Astrocyte (in vitro differentiated cells and primary cell): ENCODE data around the gene MDP1. TPM values are rescaled to one million over a fixed set of nuclear protein-coding genes. Genes with fewer than 3 reads are reported as not detected.

Experiments used
- DNase-seq: peaks from one replicate; pipeline ENCODE4 v3.0.0-alpha.2; 2010; ENCODE audit warnings: low read depth
- FAIRE-seq: peaks from 2 replicates; lab custom pipeline; 2011; peaks lifted over from hg19 to GRCh38; lab: Jason Lieb, UNC
- H2AFZ ChIP-seq: 2 replicates; pipeline ENCODE4 v1.6.0; 2012; ENCODE audit warnings: low read depth, low read length, inconsistent platforms
- H3K27ac ChIP-seq: 2 replicates; pipeline ENCODE4 v1.5.1; 2011; ENCODE audit warnings: low read depth, low read length, inconsistent platforms
- H3K27me3 ChIP-seq: 2 replicates; pipeline ENCODE4 v1.6.0; 2011; ENCODE audit warnings: low read length, inconsistent platforms; ENCODE audit not compliant: insufficient read depth
- H3K36me3 ChIP-seq: 2 replicates; pipeline ENCODE4 v1.5.1; 2011; ENCODE audit warnings: low read length, inconsistent platforms; ENCODE audit not compliant: insufficient read depth
- H3K4me1 ChIP-seq: 2 replicates; pipeline ENCODE4 v1.5.1; 2011; ENCODE audit warnings: low read length, inconsistent platforms; ENCODE audit not compliant: insufficient read depth
- H3K4me2 ChIP-seq: 2 replicates; pipeline ENCODE4 v1.6.0; 2012; ENCODE audit warnings: low read length, inconsistent platforms
- H3K4me3 ChIP-seq: 2 replicates; pipeline ENCODE4 v1.5.1; 2011; ENCODE audit warnings: low read depth, mild to moderate bottlenecking, low read length, inconsistent platforms; ENCODE audit not compliant: insufficient read depth
- H3K79me2 ChIP-seq: 2 replicates; pipeline ENCODE4 v1.6.0; 2012; ENCODE audit warnings: mild to moderate bottlenecking, low read length, inconsistent platforms; ENCODE audit not compliant: insufficient read depth
- H3K9ac ChIP-seq: 2 replicates; pipeline ENCODE4 v1.6.0; 2012; ENCODE audit warnings: mild to moderate bottlenecking, low read length, inconsistent platforms
- H3K9me3 ChIP-seq: 2 replicates; pipeline ENCODE4 v1.5.1; 2012; ENCODE audit warnings: low read depth, mild to moderate bottlenecking, low read length, inconsistent platforms; ENCODE audit not compliant: insufficient read depth
- H4K20me1 ChIP-seq: 2 replicates; pipeline ENCODE4 v1.6.0; 2012; ENCODE audit warnings: low read length, inconsistent platforms; ENCODE audit not compliant: insufficient read depth
- H3K27ac Mint-ChIP-seq: one replicate; pipeline ENCODE4 v1.8.0; 2021; ENCODE audit warnings: mild to moderate bottlenecking, mixed read lengths; ENCODE audit not compliant: unreplicated experiment
- H3K27me3 Mint-ChIP-seq: one replicate; pipeline ENCODE4 v1.8.0; 2021; ENCODE audit warnings: low read depth, mixed read lengths; ENCODE audit not compliant: unreplicated experiment
- H3K36me3 Mint-ChIP-seq: one replicate; pipeline ENCODE4 v1.8.0; 2021; ENCODE audit warnings: low read depth, mixed read lengths; ENCODE audit not compliant: unreplicated experiment
- H3K4me1 Mint-ChIP-seq: one replicate; pipeline ENCODE4 v1.8.0; 2021; ENCODE audit warnings: low read depth, mixed read lengths; ENCODE audit not compliant: unreplicated experiment
- H3K4me3 Mint-ChIP-seq: one replicate; pipeline ENCODE4 v1.8.0; 2021; ENCODE audit warnings: mild to moderate bottlenecking, moderate library complexity, mixed read lengths; ENCODE audit not compliant: unreplicated experiment
- H3K9me3 Mint-ChIP-seq: one replicate; pipeline ENCODE4 v1.8.0; 2021; ENCODE audit warnings: mild to moderate bottlenecking, mixed read lengths; ENCODE audit not compliant: unreplicated experiment
- CTCF ChIP-seq: IDR thresholded peaks from 2 replicates; pipeline ENCODE4 v1.5.1; 2011; ENCODE audit warnings: low read depth, mild to moderate bottlenecking, inconsistent platforms, low read length, moderate library complexity; ENCODE audit not compliant: insufficient read depth
- EZH2 ChIP-seq: IDR thresholded peaks from 2 replicates; pipeline ENCODE4 v1.6.1; 2012; ENCODE audit warnings: mild to moderate bottlenecking, low read length, inconsistent platforms; ENCODE audit not compliant: insufficient read depth
- total RNA-seq: library from RNA; stranded (reverse); gene quantifications from 2 replicates; pipeline ENCODE4 v1.2.1, GENCODE V29; 2021

MDP1 gene
- total RNA-seq, 1 donor from 2014 or later: 8.9 TPM

DNA sequence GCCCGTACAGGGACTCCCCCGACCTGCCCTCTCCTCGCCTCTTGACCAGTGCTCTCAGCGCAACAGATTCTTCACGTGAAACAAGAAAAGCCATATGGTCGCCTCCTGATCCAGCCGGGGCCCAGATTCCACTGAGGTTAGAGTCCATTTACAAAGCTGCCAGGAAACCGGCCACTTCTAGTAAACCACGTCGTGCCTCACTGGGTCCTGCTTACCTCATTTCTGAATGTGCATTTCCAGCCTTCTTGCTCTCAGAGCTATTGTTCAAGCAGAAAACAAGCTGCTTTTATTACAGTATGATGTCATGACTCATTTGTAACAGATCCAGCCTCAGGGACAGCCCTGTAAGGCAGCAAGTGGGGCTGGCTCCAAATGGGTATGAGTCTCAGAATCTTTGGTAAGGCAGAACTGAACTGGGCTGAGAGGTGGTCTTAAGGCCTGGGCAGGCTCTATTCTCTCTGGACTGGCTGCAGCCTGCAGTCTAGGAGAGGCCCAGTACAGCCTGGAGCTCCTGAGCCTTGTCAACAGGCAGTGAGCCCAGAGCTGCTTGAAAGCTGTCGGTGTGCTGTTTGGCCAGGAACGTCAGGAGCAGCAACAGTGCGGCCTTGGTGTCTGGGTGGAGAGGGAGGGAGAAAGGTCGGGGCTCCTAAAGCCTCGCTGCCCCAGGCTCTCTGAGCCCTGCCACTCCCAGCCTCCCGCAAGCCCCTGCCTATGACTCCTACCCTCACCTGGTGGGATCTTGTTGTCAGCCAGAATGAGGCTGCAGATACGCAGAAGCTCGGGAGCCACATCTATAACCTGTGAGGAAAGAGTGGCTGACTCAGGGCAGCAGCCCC is 35.7 kb downstream of the MDP1 start:
- Histone ChIP-seq H3K79me2 (no peaks in the 10 kb centered on the region), H3K4me2 (no peak overlapping the region), H3K27me3 (no peaks in the 10 kb centered on the region), H3K4me3 (no peak overlapping the region), H3K4me1 (peaks cover 5% of the 10 kb centered on the region), H4K20me1 (peaks cover 37% of the 10 kb centered on the region), H3K36me3 (peaks cover 24% of the 10 kb centered on the region), H3K9ac (peak overlapping the region; percentile 8), H3K27ac (peak overlapping the region; percentile 18), H2AFZ (no peak overlapping the region), H3K9me3 (no peaks in the 10 kb centered on the region)
- FAIRE-seq: no peak
- peaks cover 15% of the 10 kb centered on the region for H3K36me3 Mint-ChIP-seq
- no peaks in the 10 kb centered on the region for H3K27me3 Mint-ChIP-seq
- H3K27ac Mint-ChIP-seq: peak overlapping the region; percentile 75
- TF ChIP-seq EZH2 (no peak), CTCF (no peak)
- peaks cover 7% of the 10 kb centered on the region for H3K4me1 Mint-ChIP-seq
- no peaks in the 10 kb centered on the region for H3K9me3 Mint-ChIP-seq
- no peak overlapping the region for H3K4me3 Mint-ChIP-seq
- DNase-seq: peak; percentile 88

GRCh38 chr14:24179294-24179960 is 36.4 kb downstream of the MDP1 start:
- peak overlapping the region; percentile 8 for H3K9ac ChIP-seq
- TF ChIP-seq EZH2 (no peak), CTCF (no peak)
- no peaks in the 10 kb centered on the region for H3K79me2 ChIP-seq
- peaks cover 22% of the 10 kb centered on the region for H3K36me3 ChIP-seq
- Mint-ChIP-seq H3K9me3 (no peaks in the 10 kb centered on the region), H3K27ac (peak overlapping the region; percentile 75), H3K4me1 (peaks cover 7% of the 10 kb centered on the region), H3K4me3 (no peak overlapping the region), H3K27me3 (no peaks in the 10 kb centered on the region), H3K36me3 (peaks cover 20% of the 10 kb centered on the region)
- no peak for DNase-seq
- peaks cover 5% of the 10 kb centered on the region for H3K4me1 ChIP-seq
- H3K27me3 ChIP-seq: no peaks in the 10 kb centered on the region
- H3K9me3 ChIP-seq: no peaks in the 10 kb centered on the region
- no peak overlapping the region for H3K4me3 ChIP-seq
- H2AFZ ChIP-seq: no peak overlapping the region
- H3K27ac ChIP-seq: peak overlapping the region; percentile 18
- H4K20me1 ChIP-seq: peaks cover 35% of the 10 kb centered on the region
- no peak for FAIRE-seq
- H3K4me2 ChIP-seq: no peak overlapping the region
